GM12864 (cell line): ENCODE results near the gene TRIM14.

Experiments
- DNase-seq: peaks from one replicate; pipeline ENCODE4 v3.0.0-alpha.2; 2011; ENCODE audit warnings: low read depth
- H3K4me3 ChIP-seq: 2 replicates; pipeline ENCODE4 v1.5.1; 2011; ENCODE audit warnings: mild to moderate bottlenecking, low read depth, low read length, control low read depth
- CTCF ChIP-seq: IDR thresholded peaks from 2 replicates; pipeline ENCODE4 v1.5.1; 2011; ENCODE audit warnings: low read depth, mild to moderate bottlenecking, moderate library complexity, low read length, control low read depth, inconsistent platforms; ENCODE audit errors: missing control alignments

The TRIM14 gene

DNA sequence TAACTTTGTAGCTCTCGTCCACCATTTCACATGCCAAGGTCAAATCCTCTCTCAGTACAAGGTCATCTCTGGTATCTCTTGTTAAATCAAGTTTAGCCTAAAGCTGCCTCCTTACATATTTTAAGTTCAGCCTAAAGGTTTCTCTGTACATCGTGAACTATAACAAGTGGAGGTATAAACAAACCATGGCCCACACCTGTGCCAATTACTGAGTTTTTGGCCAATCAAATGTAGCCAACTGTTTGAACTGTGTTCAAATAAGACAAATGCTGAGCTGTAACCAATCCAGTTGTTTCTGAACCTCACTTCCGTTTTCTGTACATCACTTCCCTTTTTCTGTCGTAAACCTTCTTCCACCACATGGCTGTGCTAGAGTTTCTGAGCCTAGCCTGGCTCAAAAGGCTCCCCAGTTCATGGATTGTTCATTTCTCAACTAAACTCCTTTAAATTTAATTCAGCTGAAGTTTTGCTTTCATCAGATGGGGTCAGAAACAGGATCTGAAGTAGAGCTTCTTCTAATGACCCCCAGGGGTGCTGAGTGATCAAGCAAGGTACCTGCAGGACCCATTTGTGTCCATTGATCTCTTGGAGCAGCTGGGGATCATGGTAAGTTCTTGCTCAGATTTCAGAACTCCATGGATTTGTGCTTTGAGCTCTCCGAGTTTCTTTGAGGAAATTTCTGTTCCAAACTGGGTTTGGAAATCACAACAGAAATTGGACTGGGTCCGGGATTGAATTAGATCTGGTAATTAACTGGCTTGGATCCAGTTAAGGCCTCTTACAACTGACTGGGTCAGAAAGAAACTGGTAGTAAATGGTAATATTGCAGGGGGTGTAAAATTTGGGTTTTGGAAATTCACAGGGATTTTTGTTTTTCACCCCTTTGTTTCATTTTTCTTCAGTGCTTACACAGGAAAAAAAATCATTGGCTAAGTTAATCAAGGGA is 73.5 kb downstream of the TRIM14 start:
- H3K4me3 ChIP-seq: peak overlapping the region; percentile 54
- DNase-seq: peak; percentile 93
- TF ChIP-seq CTCF: peak; percentile 22

GRCh38 chr9:98043915-98044314 is 75.1 kb downstream of the TRIM14 start:
- H3K4me3 ChIP-seq: no peak overlapping the region
- TF ChIP-seq CTCF: no peak
- DNase-seq: no peak

GRCh38 chr9:98040212-98040611 is 78.8 kb downstream of the TRIM14 start:
- no peak for DNase-seq
- peak overlapping the region; percentile 22 for H3K4me3 ChIP-seq
- no peak for TF ChIP-seq CTCF

DNA sequence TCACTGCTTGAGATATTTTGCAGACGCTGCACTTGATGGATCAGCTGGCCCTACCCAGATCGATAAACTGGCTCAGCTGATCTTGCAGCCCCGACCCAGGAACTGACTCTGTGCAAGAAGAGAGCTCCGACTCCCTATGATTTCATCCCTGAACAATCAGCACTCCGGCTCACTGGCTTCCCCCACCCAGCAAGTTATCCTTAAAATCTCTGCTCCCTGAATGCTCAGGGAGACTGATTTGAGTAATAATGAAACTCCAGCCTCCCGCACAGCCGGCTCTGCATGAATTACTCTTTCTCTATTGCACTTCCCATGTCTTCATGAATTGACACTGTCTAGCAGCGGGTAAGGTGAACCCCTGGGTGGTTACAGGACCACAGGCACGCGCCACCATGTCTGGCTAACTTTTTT is 79.4 kb downstream of the TRIM14 start:
- DNase-seq: no peak
- TF ChIP-seq CTCF: no peak
- peak overlapping the region; percentile 15; the same call in 1 of the 2 replicates for H3K4me3 ChIP-seq

- peak; percentile 37 for TF ChIP-seq CTCF
- DNase-seq: no peak
- no peak overlapping the region for H3K4me3 ChIP-seq
Observed at GRCh38 chr9:98038958-98039357, 80.1 kb downstream of the TRIM14 start.

- DNase-seq: no peak
- H3K4me3 ChIP-seq: no peak overlapping the region
- TF ChIP-seq CTCF: no peak
Observed at GRCh38 chr9:98037357-98037756, 81.7 kb downstream of the TRIM14 start.
